Mesothelial cell of epicardium (in vitro differentiated cells): ENCODE measurements around the gene DUSP9. TPM values are rescaled to one million over a fixed set of nuclear protein-coding genes. Genes with fewer than 3 reads are reported as not detected.

Source experiments
- DNase-seq, 2 experiments: peaks; one replicate each; pipeline ENCODE4 v3.0.0; 2021; ENCODE audit warnings: low spot score in 2 of 2; ENCODE audit not compliant: unreplicated experiment in 2 of 2
- H3K27ac Mint-ChIP-seq: 2 replicates; pipeline ENCODE4 v1.8.0; 2021; ENCODE audit warnings: mixed read lengths
- H3K27me3 Mint-ChIP-seq: 2 replicates; pipeline ENCODE4 v1.8.0; 2021; ENCODE audit warnings: low read depth, mixed read lengths
- H3K36me3 Mint-ChIP-seq: 2 replicates; pipeline ENCODE4 v1.8.0; 2021; ENCODE audit warnings: mixed read lengths
- H3K4me1 Mint-ChIP-seq: 2 replicates; pipeline ENCODE4 v1.8.0; 2021; ENCODE audit warnings: mixed read lengths
- H3K4me3 Mint-ChIP-seq: 2 replicates; pipeline ENCODE4 v1.8.0; 2021; ENCODE audit warnings: mild to moderate bottlenecking, moderate library complexity, mixed read lengths
- H3K9me3 Mint-ChIP-seq: 2 replicates; pipeline ENCODE4 v1.8.0; 2021; ENCODE audit warnings: mixed read lengths
- CTCF ChIP-seq: fragments of 200-600 bp; sonication (generic); IDR thresholded peaks from one replicate; pipeline ENCODE4 v1.5.0; 2021; ENCODE audit warnings: antibody characterized with exemption; ENCODE audit not compliant: unreplicated experiment
- total RNA-seq: library from RNA; stranded (reverse); gene quantifications from 3 replicates; pipeline ENCODE4 v1.2.1, GENCODE V29; 2021

Gene DUSP9
- total RNA-seq, 1 donor from 2014 or later = 3.7 TPM

GRCh38 chrX:153670748-153671588 lies 24.0 kb downstream of the DUSP9 start:
- peak in 1 of 2 experiments; percentile 30 for DNase-seq
- peaks cover 5% of the 10 kb centered on the region for H3K9me3 Mint-ChIP-seq
- H3K36me3 Mint-ChIP-seq = peaks cover 2% of the 10 kb centered on the region
- TF ChIP-seq CTCF = no peak
- peaks cover 7% of the 10 kb centered on the region for H3K4me1 Mint-ChIP-seq
- H3K4me3 Mint-ChIP-seq = no peak overlapping the region
- peaks cover 44% of the 10 kb centered on the region for H3K27me3 Mint-ChIP-seq
- H3K27ac Mint-ChIP-seq = no peak overlapping the region

GRCh38 chrX:153671589-153672530 lies 24.9 kb downstream of the DUSP9 start:
- Mint-ChIP-seq H3K4me3 (no peak overlapping the region), H3K36me3 (peaks cover 2% of the 10 kb centered on the region), H3K4me1 (peaks cover 9% of the 10 kb centered on the region), H3K27ac (no peak overlapping the region), H3K9me3 (peaks cover 3% of the 10 kb centered on the region), H3K27me3 (peaks cover 37% of the 10 kb centered on the region)
- TF ChIP-seq CTCF = no peak
- DNase-seq = peak in 1 of 2 experiments; percentile 31

- Mint-ChIP-seq H3K27ac (no peak overlapping the region), H3K4me3 (peak overlapping the region; percentile 55), H3K36me3 (peaks cover 2% of the 10 kb centered on the region)
Measured at GRCh38 chrX:153672531-153673427, 25.8 kb downstream of the DUSP9 start.

GRCh38 chrX:153673428-153674218 lies 26.6 kb downstream of the DUSP9 start, which contains the start of gene PNCK:
TSS of gene PNCK (minus strand) at chrX:153673813. CDS start at chrX:153673076, 737 bp downstream.
- Mint-ChIP-seq H3K27ac (no peak within 1 kb of the TSS), H3K27me3 (peaks cover 26% of the 10 kb centered on the region), H3K4me3 (peak within 1 kb of the TSS; percentile 55), H3K36me3 (peaks cover 2% of the 10 kb centered on the region), H3K4me1 (peaks cover 9% of the 10 kb centered on the region), H3K9me3 (peaks cover 3% of the 10 kb centered on the region)
- DNase-seq = peak; percentile 20 to 37
- TF ChIP-seq CTCF = no peak

More at GRCh38 chrX:153672531-153673427, 25.8 kb downstream of the DUSP9 start:
- H3K9me3 Mint-ChIP-seq = peaks cover 3% of the 10 kb centered on the region
- no peak for TF ChIP-seq CTCF
- peak; percentile 19 to 39 for DNase-seq
- peaks cover 9% of the 10 kb centered on the region for H3K4me1 Mint-ChIP-seq
- peaks cover 29% of the 10 kb centered on the region for H3K27me3 Mint-ChIP-seq
